ENCODE data around the gene FAM163B.
"Not testable (repeated sequence)": the region's sequence is repeated elsewhere in the genome, so short reads cannot be mapped to it uniquely, and the experiment has no call there.

Gene FAM163B

GRCh38 chr9:133566817-133567216, 42.4 kb downstream of the FAM163B start:
- in situ Hi-C loops (cut with MboI; ENCODE audit: low pct_unique_long_range_greater_than_20kb, low sequenced_read_pairs, unreplicated experiment), result no loop called here
- no peak for TF ChIP-seq CTCF (IDR thresholded peaks at IDR 0.05; ENCODE audit: extremely low read depth, insufficient read depth, missing control alignments)
- no peak for DNase-seq (ENCODE audit: low spot score)

GRCh38 chr9:133566382-133566781, 42.8 kb downstream of the FAM163B start:
- in situ Hi-C loops (cut with MboI; ENCODE audit: low pct_unique_long_range_greater_than_20kb, low sequenced_read_pairs, unreplicated experiment), result no loop called here
- DNase-seq (ENCODE audit: low spot score), result no peak
- no peak for TF ChIP-seq CTCF (IDR thresholded peaks at IDR 0.05; ENCODE audit: extremely low read depth, insufficient read depth, missing control alignments)

GRCh38 chr9:133564451-133565116, 44.6 kb downstream of the FAM163B start:
- TF ChIP-seq CTCF (IDR thresholded peaks at IDR 0.05; ENCODE audit: extremely low read depth, insufficient read depth, missing control alignments), result no peak
- DNase-seq (ENCODE audit: low spot score), result no peak
- in situ Hi-C loops (cut with MboI; ENCODE audit: low pct_unique_long_range_greater_than_20kb, low sequenced_read_pairs, unreplicated experiment), result no loop called here

GRCh38 chr9:133563814-133564213, 45.4 kb downstream of the FAM163B start:
- in situ Hi-C loops (cut with MboI; ENCODE audit: low pct_unique_long_range_greater_than_20kb, low sequenced_read_pairs, unreplicated experiment); DNase-seq (ENCODE audit: low spot score): not testable (repeated sequence)

GRCh38 chr9:133563291-133563796, 45.8 kb downstream of the FAM163B start:
- in situ Hi-C loops (cut with MboI; ENCODE audit: low pct_unique_long_range_greater_than_20kb, low sequenced_read_pairs, unreplicated experiment), result no loop called here
- DNase-seq (ENCODE audit: low spot score), result no peak
- TF ChIP-seq CTCF (IDR thresholded peaks at IDR 0.05; ENCODE audit: extremely low read depth, insufficient read depth, missing control alignments), result no peak

- TF ChIP-seq CTCF (IDR thresholded peaks at IDR 0.05; ENCODE audit: extremely low read depth, insufficient read depth, missing control alignments), result no peak
- DNase-seq (ENCODE audit: low spot score), result no peak
These were observed 46.4 kb downstream of the FAM163B start for GRCh38 chr9:133562611-133563290.

GRCh38 chr9:133561976-133562554, 47.1 kb downstream of the FAM163B start:
- in situ Hi-C loops (cut with MboI; ENCODE audit: low pct_unique_long_range_greater_than_20kb, low sequenced_read_pairs, unreplicated experiment), result no loop called here
- TF ChIP-seq CTCF (IDR thresholded peaks at IDR 0.05; ENCODE audit: extremely low read depth, insufficient read depth, missing control alignments), result no peak
- DNase-seq (ENCODE audit: low spot score), result no peak

More at GRCh38 chr9:133562611-133563290, 46.4 kb downstream of the FAM163B start:
- in situ Hi-C loops (cut with MboI; ENCODE audit: low pct_unique_long_range_greater_than_20kb, low sequenced_read_pairs, unreplicated experiment), result no loop called here
